ENCODE results near the gene DGCR2. TPM values are rescaled to one million over a fixed set of nuclear protein-coding genes. Genes with fewer than 3 reads are reported as not detected.

Gene DGCR2
- total RNA-seq, 1 experiment from 2014 or later = 42.9 TPM

DNA sequence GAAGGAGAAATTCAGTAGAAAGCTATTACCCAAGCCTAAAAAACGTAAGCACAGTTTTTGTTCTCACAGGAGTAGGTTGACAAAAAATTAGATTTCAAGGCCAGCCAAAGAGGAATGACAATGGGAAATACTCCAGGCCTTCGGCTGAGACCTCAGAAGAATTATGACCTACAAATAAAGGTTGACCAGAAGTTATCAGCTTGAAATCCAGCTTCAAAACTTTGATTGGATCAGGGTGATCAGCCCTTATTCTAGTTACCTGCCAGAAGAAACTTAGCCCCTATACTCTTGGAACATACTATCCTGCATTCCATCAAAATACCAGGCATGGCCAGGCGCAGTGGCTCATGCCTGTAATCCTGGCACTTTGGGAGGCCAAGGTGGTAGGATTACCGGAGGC is 117.7 kb downstream of the DGCR2 start:
- POLR2A ChIA-PET = interaction anchor here (0.6 kb wide), 1 partner anchor 423 kb away, joined by 4 read pairs; no protein-coding TSS in a partner anchor
- TF ChIP-seq CEBPB (IDR thresholded peaks at IDR 0.05; ENCODE audit: low read depth) (no peak), EZH2phosphoT487 (IDR thresholded peaks at IDR 0.05; ENCODE audit: borderline replicate concordance) (no peak), REST (IDR thresholded peaks at IDR 0.05; ENCODE audit: low read depth) (no peak), ZFX (IDR thresholded peaks at IDR 0.05) (no peak), TCF7L2 (IDR thresholded peaks at IDR 0.05; ENCODE audit: borderline replicate concordance, extremely low read depth, insufficient read depth, insufficient read length) (no peak), CBX3 (IDR thresholded peaks at IDR 0.05; ENCODE audit: low read depth) (no peak), POLR2AphosphoS5 (IDR thresholded peaks at IDR 0.05; ENCODE audit: low read depth, low read length) (no peak), RAD21 (IDR thresholded peaks at IDR 0.05; ENCODE audit: low read depth) (no peak)
- TF ChIP-seq, protein P1, sequence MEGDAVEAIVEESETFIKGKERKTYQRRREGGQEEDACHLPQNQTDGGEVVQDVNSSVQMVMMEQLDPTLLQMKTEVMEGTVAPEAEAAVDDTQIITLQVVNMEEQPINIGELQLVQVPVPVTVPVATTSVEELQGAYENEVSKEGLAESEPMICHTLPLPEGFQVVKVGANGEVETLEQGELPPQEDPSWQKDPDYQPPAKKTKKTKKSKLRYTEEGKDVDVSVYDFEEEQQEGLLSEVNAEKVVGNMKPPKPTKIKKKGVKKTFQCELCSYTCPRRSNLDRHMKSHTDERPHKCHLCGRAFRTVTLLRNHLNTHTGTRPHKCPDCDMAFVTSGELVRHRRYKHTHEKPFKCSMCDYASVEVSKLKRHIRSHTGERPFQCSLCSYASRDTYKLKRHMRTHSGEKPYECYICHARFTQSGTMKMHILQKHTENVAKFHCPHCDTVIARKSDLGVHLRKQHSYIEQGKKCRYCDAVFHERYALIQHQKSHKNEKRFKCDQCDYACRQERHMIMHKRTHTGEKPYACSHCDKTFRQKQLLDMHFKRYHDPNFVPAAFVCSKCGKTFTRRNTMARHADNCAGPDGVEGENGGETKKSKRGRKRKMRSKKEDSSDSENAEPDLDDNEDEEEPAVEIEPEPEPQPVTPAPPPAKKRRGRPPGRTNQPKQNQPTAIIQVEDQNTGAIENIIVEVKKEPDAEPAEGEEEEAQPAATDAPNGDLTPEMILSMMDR (IDR thresholded peaks at IDR 0.05 in 2 of 3, conservative IDR thresholded peaks at IDR 0.05 in 1 of 3; ENCODE audit: borderline replicate concordance in 1 of 3, insufficient read depth in 1 of 3, low read depth in 2 of 3, low read length in 2 of 3) = no peak
- TF ChIP-seq, protein P2, sequence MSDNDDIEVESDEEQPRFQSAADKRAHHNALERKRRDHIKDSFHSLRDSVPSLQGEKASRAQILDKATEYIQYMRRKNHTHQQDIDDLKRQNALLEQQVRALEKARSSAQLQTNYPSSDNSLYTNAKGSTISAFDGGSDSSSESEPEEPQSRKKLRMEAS (IDR thresholded peaks at IDR 0.05) = no peak
- Histone ChIP-seq H3K4me2 (ENCODE audit: low read length) (no peak overlapping the region), H3K79me2 (ENCODE audit: insufficient read depth, low read length) (no peaks in the 10 kb centered on the region), H3K36me3 (ENCODE audit: control insufficient read depth in 1 of 2, insufficient read depth in 2 of 2, low read length in 2 of 2) (no peaks in the 10 kb centered on the region), H4K20me1 (ENCODE audit: insufficient read depth) (no peaks in the 10 kb centered on the region), H2AFZ (ENCODE audit: low read depth, low read length, poor library complexity, severe bottlenecking) (no peak overlapping the region), H3K27me3 (ENCODE audit: insufficient read depth, low read length) (peaks cover 9% of the 10 kb centered on the region; the same call in 1 of the 2 replicates), H3K4me1 (ENCODE audit: control insufficient read depth in 1 of 2, insufficient read depth in 2 of 2, low read length in 2 of 2) (no peaks in the 10 kb centered on the region), H3K4me3 (replicated peaks in 1 of 2; ENCODE audit: low read depth in 1 of 2, low read length in 2 of 2) (no peak overlapping the region), H3K9me3 (ENCODE audit: control insufficient read depth in 1 of 2, insufficient read depth in 1 of 2, low read depth in 1 of 2, low read length in 2 of 2) (no peaks in the 10 kb centered on the region), H3K27ac (ENCODE audit: low read depth, low read length) (no peak overlapping the region), H3K9me2 (ENCODE audit: insufficient read depth) (no peaks in the 10 kb centered on the region), H3K9ac (ENCODE audit: low read length) (no peak overlapping the region)
- ATAC-seq = no peak
- no TSS peak for BruUV-seq (replicated peaks)
- intact Hi-C loops (cut with micrococcal nuclease) = no loop called here
- DNase-seq (ENCODE audit: low read depth, low spot score) = no peak
- CTCF ChIA-PET = no interaction called here
- RAD21 ChIA-PET (ENCODE audit: low non-redundant PET in 1 of 2, low total read pairs in 2 of 2, uncharacterized antibody in 2 of 2, unreplicated experiment in 2 of 2) = no interaction called here
